ENCODE data around the gene YEATS2. TPM values are rescaled to one million over a fixed set of nuclear protein-coding genes. Genes with fewer than 3 reads are reported as not detected.
A peak's percentile ranks its signal among the peaks of the same experiment; 100 is the strongest.

YEATS2 gene
- total and polyA plus RNA-seq, 4 experiments from 2014 or later, result 1.6 to 26.9 (median 16.6) TPM

DNA sequence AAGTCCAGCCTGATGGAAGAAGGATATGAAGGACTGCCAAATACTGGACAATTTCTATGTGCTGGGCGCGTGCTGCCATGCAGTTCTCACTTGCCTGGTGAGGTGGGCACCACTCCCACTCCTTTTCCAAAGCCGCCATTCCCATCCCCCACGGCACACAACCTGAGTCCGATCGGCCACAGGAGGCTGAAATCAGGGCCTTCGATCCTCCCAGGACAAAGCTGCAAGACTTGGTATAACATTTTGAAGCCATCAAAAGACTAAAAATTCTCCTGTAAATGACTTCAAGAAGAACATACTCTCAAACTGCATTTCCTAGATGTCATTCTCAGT, 130.9 kb downstream of the YEATS2 start:
- H3K4me1 Mint-ChIP-seq, result peaks cover 8 to 16% (median 15%) of the 10 kb centered on the region in 4 donors
- CTCF ChIA-PET (ENCODE audit: partially characterized antibody), result no interaction called here
- intact Hi-C loops (cut with micrococcal nuclease), result no loop called here
- H3K36me3 Mint-ChIP-seq, result peaks cover 19 to 44% of the 10 kb centered on the region in 2 donors
- Histone ChIP-seq H3K36me3 (ENCODE audit: insufficient read depth, low read length) (peaks cover 11% of the 10 kb centered on the region), H3K9me3 (ENCODE audit: control insufficient read depth in 1 of 2, low read length in 2 of 2) (no peaks in the 10 kb centered on the region), H3K27me3 (ENCODE audit: insufficient read depth, low read length) (no peaks in the 10 kb centered on the region), H3K4me1 (ENCODE audit: insufficient read depth, low read length) (peaks cover 13% of the 10 kb centered on the region), H3K27ac (ENCODE audit: low read depth, low read length) (no peak overlapping the region), H3K4me3 (ENCODE audit: low read length in 2 of 2) (no peak overlapping the region)
- H3K27ac Mint-ChIP-seq, result no peak overlapping the region
- H3K9me3 Mint-ChIP-seq, result peaks cover 0 to 5% (median 0%) of the 10 kb centered on the region in 8 donors
- DNase-seq, result no peak
- H3K4me3 Mint-ChIP-seq, result no peak overlapping the region
- peaks cover 0 to 3% of the 10 kb centered on the region in 2 donors for H3K27me3 Mint-ChIP-seq
- POLR2A ChIA-PET (ENCODE audit: partially characterized antibody), result no interaction called here

DNA sequence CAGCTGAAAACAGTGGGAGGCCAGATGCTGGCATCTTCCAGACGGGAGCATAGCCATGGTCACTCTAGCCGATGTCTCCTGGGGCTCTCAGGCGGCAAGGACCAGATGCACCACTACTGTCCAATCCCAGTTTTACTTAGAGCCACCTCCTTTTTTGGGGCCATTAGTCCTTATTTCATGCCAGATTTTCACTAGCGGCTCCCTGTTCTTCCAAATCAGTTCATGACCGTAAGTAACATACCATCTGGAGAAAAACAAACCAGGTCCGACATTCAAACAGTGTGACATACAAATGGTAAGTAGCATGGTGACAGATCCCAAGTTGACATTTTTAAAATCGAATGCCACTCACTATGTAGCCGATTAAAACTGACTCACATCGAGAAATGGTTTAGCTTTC, 131.9 kb downstream of the YEATS2 start:
- H3K9me3 Mint-ChIP-seq, result peaks cover 0 to 2% (median 0%) of the 10 kb centered on the region in 8 donors
- ChIA-PET POLR2A (ENCODE audit: partially characterized antibody) (no interaction called here), CTCF (ENCODE audit: partially characterized antibody) (interaction anchor here (1.3 to 1.5 kb wide), 3 partner anchors 13 to 55 kb away, joined by 4 to 5 read pairs (median 4); partner anchors contain the start of gene PARL)
- intact Hi-C loops (cut with micrococcal nuclease), result no loop called here
- H3K36me3 ChIP-seq (ENCODE audit: insufficient read depth, low read length), result peaks cover 18% of the 10 kb centered on the region
- H3K27ac Mint-ChIP-seq, result no peak overlapping the region
- no peak overlapping the region for H3K27ac ChIP-seq (ENCODE audit: low read depth, low read length)
- H3K4me3 Mint-ChIP-seq, result no peak overlapping the region
- H3K4me1 ChIP-seq (ENCODE audit: insufficient read depth, low read length), result peaks cover 4% of the 10 kb centered on the region
- no peak overlapping the region for H3K4me3 ChIP-seq (ENCODE audit: low read length in 2 of 2)
- peaks cover 2 to 9% (median 8%) of the 10 kb centered on the region in 4 donors for H3K4me1 Mint-ChIP-seq
- DNase-seq, result no peak
- no peaks in the 10 kb centered on the region for H3K9me3 ChIP-seq (ENCODE audit: control insufficient read depth in 1 of 2, low read length in 2 of 2)
- H3K27me3 Mint-ChIP-seq, result no peaks in the 10 kb centered on the region
- H3K36me3 Mint-ChIP-seq, result peaks cover 26 to 52% of the 10 kb centered on the region in 2 donors
- no peaks in the 10 kb centered on the region for H3K27me3 ChIP-seq (ENCODE audit: insufficient read depth, low read length)

DNA sequence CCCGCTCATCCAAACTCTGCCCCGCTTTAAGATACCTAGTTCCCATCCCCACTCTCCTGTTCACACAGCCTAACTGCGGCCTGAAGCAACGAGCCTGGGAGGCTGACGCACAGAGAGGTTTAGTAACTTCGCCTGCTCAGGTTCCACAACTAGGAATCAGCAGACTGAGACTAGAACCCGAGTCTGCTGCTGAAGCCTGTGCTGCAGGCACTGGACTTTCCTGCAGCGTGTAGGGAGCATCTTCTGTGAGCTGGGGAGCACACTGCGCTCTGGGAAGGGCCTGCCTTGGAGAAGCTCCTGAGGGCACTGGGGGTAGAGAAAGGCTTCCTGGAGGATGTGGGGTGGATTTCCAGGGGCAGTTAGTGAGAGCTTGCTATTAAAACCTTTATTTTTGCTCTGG, 132.6 kb downstream of the YEATS2 start:
- Mint-ChIP-seq H3K27me3 (no peaks in the 10 kb centered on the region), H3K27ac (peak overlapping the region in 1 of 7 donors; percentile 54), H3K9me3 (peaks cover 0 to 2% (median 0%) of the 10 kb centered on the region in 8 donors), H3K4me1 (peaks cover 2 to 7% (median 7%) of the 10 kb centered on the region in 4 donors), H3K36me3 (peaks cover 26 to 55% of the 10 kb centered on the region in 2 donors), H3K4me3 (no peak overlapping the region)
- no peak overlapping the region for H3K4me3 ChIP-seq (ENCODE audit: low read length in 2 of 2)
- H3K36me3 ChIP-seq (ENCODE audit: insufficient read depth, low read length), result peaks cover 19% of the 10 kb centered on the region
- no peak overlapping the region for H3K27ac ChIP-seq (ENCODE audit: low read depth, low read length)
- no peak for DNase-seq
- ChIA-PET CTCF (ENCODE audit: partially characterized antibody) (interaction anchor here (1.3 to 1.5 kb wide), 3 partner anchors 14 to 55 kb away, joined by 4 to 5 read pairs (median 4); partner anchors contain the start of gene PARL), POLR2A (ENCODE audit: partially characterized antibody) (no interaction called here)
- no peaks in the 10 kb centered on the region for H3K4me1 ChIP-seq (ENCODE audit: insufficient read depth, low read length)
- intact Hi-C loops (cut with micrococcal nuclease), result no loop called here
- H3K9me3 ChIP-seq (ENCODE audit: control insufficient read depth in 1 of 2, low read length in 2 of 2), result no peaks in the 10 kb centered on the region
- no peaks in the 10 kb centered on the region for H3K27me3 ChIP-seq (ENCODE audit: insufficient read depth, low read length)

DNA sequence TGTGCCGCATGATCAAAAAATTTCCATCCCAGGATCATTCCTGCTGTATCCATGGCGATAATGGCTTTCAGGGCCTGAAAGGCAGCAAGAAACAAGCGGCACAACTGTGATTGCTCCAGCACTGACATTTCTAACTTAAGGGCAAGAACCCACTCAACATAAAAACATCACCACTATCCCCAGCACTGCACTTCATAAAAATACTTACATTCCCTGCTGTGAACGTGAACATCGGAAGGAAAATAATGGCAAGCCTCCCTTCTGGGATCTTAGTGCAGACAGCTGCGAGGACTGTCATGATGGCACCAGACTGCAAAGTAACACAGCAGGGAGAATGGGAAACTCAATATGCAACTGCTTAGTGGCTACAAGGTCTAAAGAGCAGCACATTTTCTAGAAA, 135.9 kb downstream of the YEATS2 start:
- Histone ChIP-seq H3K36me3 (ENCODE audit: insufficient read depth, low read length) (peaks cover 27% of the 10 kb centered on the region), H3K4me1 (ENCODE audit: insufficient read depth, low read length) (no peaks in the 10 kb centered on the region), H3K27me3 (ENCODE audit: insufficient read depth, low read length) (no peaks in the 10 kb centered on the region), H3K4me3 (ENCODE audit: low read length in 2 of 2) (no peak overlapping the region), H3K9me3 (ENCODE audit: control insufficient read depth in 1 of 2, low read length in 2 of 2) (no peaks in the 10 kb centered on the region), H3K27ac (ENCODE audit: low read depth, low read length) (no peak overlapping the region)
- ChIA-PET POLR2A (ENCODE audit: partially characterized antibody) (no interaction called here), CTCF (ENCODE audit: partially characterized antibody) (interaction anchor here (1.2 kb wide), 1 partner anchor 18 kb away, joined by 4 read pairs; no protein-coding TSS in a partner anchor)
- intact Hi-C loops (cut with micrococcal nuclease), result no loop called here
- no peaks in the 10 kb centered on the region for H3K27me3 Mint-ChIP-seq
- no peak overlapping the region for H3K4me3 Mint-ChIP-seq
- H3K4me1 Mint-ChIP-seq, result peaks cover 0 to 5% (median 0%) of the 10 kb centered on the region in 4 donors
- peaks cover 33 to 66% of the 10 kb centered on the region in 2 donors for H3K36me3 Mint-ChIP-seq
- no peaks in the 10 kb centered on the region for H3K9me3 Mint-ChIP-seq
- H3K27ac Mint-ChIP-seq, result peak overlapping the region in 1 of 7 donors; percentile 60
- DNase-seq, result no peak

DNA sequence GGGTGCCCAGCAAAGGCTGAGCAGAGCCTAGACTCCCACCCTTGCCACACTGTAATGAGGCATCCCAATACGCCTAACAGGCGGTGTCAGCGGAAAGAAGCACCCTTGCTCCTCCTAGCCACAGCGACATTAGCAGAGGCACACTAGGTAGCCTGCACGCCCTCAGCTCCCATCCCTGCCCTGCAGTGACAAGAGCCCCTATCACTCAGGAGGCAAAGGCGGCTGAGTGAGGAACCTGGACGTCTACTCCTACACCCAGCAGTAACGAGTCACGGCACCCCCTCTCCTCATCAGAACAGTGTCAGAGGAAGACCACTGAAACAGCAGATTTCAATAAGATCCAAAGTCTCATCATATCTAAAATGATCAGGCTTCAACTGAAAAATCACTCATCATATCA, 139.8 kb downstream of the YEATS2 start:
- no peaks in the 10 kb centered on the region for H3K9me3 Mint-ChIP-seq
- Histone ChIP-seq H3K27ac (ENCODE audit: low read depth, low read length) (no peak overlapping the region), H3K36me3 (ENCODE audit: insufficient read depth, low read length) (peaks cover 50% of the 10 kb centered on the region), H3K27me3 (ENCODE audit: insufficient read depth, low read length) (no peaks in the 10 kb centered on the region), H3K4me3 (ENCODE audit: low read length in 2 of 2) (no peak overlapping the region), H3K9me3 (ENCODE audit: control insufficient read depth in 1 of 2, low read length in 2 of 2) (no peaks in the 10 kb centered on the region), H3K4me1 (ENCODE audit: insufficient read depth, low read length) (no peaks in the 10 kb centered on the region)
- ChIA-PET POLR2A (ENCODE audit: partially characterized antibody) (no interaction called here), CTCF (ENCODE audit: partially characterized antibody) (no interaction called here)
- H3K4me3 Mint-ChIP-seq, result no peak overlapping the region
- peaks cover 37 to 69% of the 10 kb centered on the region in 2 donors for H3K36me3 Mint-ChIP-seq
- H3K27ac Mint-ChIP-seq, result peak overlapping the region in 2 of 7 donors; percentile 58 to 78
- DNase-seq, result no peak
- H3K4me1 Mint-ChIP-seq, result peaks cover 0 to 5% (median 0%) of the 10 kb centered on the region in 4 donors
- H3K27me3 Mint-ChIP-seq, result no peaks in the 10 kb centered on the region
- intact Hi-C loops (cut with micrococcal nuclease), result no loop called here

DNA sequence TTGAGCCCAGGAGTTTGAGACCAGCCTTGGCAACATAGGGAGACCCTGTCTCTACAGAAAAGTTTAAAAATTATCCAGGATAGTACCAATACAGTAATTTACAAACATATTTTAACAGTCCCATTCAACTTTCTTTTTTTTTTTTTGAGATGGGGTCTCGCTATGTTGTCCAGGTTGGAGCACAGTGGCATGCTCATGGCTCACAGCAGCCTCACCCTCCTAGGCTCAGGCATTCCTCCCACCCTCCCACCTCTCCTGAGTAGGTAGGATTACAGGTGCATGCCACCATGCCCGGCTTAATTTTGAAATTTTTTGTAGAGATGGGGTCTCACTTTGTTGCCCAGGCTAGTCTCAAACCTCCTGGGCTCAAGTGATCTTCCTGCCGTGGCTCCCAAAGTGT, 140.3 kb downstream of the YEATS2 start:
- H3K4me1 Mint-ChIP-seq, result peaks cover 0 to 5% (median 0%) of the 10 kb centered on the region in 4 donors
- no peak overlapping the region for H3K4me3 ChIP-seq (ENCODE audit: low read length in 2 of 2)
- CTCF ChIA-PET (ENCODE audit: partially characterized antibody), result no interaction called here
- no peaks in the 10 kb centered on the region for H3K9me3 ChIP-seq (ENCODE audit: control insufficient read depth in 1 of 2, low read length in 2 of 2)
- H3K27ac ChIP-seq (ENCODE audit: low read depth, low read length), result no peak overlapping the region
- peaks cover 33 to 66% of the 10 kb centered on the region in 2 donors for H3K36me3 Mint-ChIP-seq
- DNase-seq, result no peak
- H3K4me1 ChIP-seq (ENCODE audit: insufficient read depth, low read length), result no peaks in the 10 kb centered on the region
- no peaks in the 10 kb centered on the region for H3K9me3 Mint-ChIP-seq
- no peak overlapping the region for H3K4me3 Mint-ChIP-seq
- POLR2A ChIA-PET (ENCODE audit: partially characterized antibody), result no interaction called here
- intact Hi-C loops (cut with micrococcal nuclease), result no loop called here
- no peaks in the 10 kb centered on the region for H3K27me3 ChIP-seq (ENCODE audit: insufficient read depth, low read length)
- H3K27ac Mint-ChIP-seq, result no peak overlapping the region
- peaks cover 46% of the 10 kb centered on the region for H3K36me3 ChIP-seq (ENCODE audit: insufficient read depth, low read length)
- H3K27me3 Mint-ChIP-seq, result no peaks in the 10 kb centered on the region

DNA sequence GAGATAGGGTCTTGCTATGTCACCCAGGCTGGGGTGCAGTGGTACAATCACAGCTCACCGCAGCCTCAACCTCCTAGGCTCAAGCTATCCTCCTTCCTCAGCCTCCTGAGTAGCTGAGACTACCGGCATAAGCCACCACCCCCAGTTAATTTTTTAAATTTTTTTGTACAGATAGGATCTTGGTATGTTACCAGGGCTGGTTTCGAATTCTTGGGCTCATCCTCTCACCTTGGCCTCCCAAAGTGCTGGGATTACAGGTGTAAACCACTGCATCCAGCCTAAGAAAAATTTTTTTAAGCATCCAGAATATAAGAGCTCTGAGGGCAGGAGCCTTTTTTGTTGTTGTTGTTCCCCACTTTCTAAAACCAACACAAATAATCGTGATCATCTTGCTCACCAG, 142.2 kb downstream of the YEATS2 start:
- intact Hi-C loops (cut with micrococcal nuclease), result no loop called here
- H3K27ac ChIP-seq (ENCODE audit: low read depth, low read length), result no peak overlapping the region
- Mint-ChIP-seq H3K27me3 (no peaks in the 10 kb centered on the region), H3K27ac (peak overlapping the region in 1 of 7 donors; percentile 53), H3K4me3 (no peak overlapping the region), H3K9me3 (no peaks in the 10 kb centered on the region), H3K4me1 (peaks cover 0 to 5% (median 0%) of the 10 kb centered on the region in 4 donors), H3K36me3 (peaks cover 27 to 57% of the 10 kb centered on the region in 2 donors)
- DNase-seq, result no peak
- no peak overlapping the region for H3K4me3 ChIP-seq (ENCODE audit: low read length in 2 of 2)
- ChIA-PET POLR2A (ENCODE audit: partially characterized antibody) (no interaction called here), CTCF (ENCODE audit: partially characterized antibody) (no interaction called here)
- no peaks in the 10 kb centered on the region for H3K4me1 ChIP-seq (ENCODE audit: insufficient read depth, low read length)
- H3K36me3 ChIP-seq (ENCODE audit: insufficient read depth, low read length), result peaks cover 44% of the 10 kb centered on the region
- no peaks in the 10 kb centered on the region for H3K27me3 ChIP-seq (ENCODE audit: insufficient read depth, low read length)
- no peaks in the 10 kb centered on the region for H3K9me3 ChIP-seq (ENCODE audit: control insufficient read depth in 1 of 2, low read length in 2 of 2)

DNA sequence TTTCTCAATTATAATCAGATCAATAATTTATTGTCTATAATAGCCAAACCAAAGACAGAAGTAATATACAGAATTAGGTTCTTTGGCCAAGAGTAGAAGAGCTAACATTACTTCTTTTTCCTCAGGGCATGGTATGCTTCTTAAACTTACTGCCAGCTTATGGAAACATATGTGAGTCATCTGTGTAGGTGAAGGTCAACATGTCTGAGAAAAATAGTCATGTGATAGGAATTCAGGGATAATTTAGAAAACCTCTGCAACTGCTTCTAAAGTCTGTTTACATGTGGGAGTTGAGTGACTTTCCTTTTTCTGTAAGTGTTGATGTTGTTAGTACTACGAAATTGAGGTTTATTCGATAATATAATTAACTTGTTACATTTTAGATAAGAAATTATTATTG, 147.0 kb downstream of the YEATS2 start:
- Histone ChIP-seq H3K27ac (ENCODE audit: low read depth, low read length) (no peak overlapping the region), H3K9me3 (ENCODE audit: control insufficient read depth in 1 of 2, low read length in 2 of 2) (no peaks in the 10 kb centered on the region), H3K4me1 (ENCODE audit: insufficient read depth, low read length) (no peaks in the 10 kb centered on the region), H3K4me3 (ENCODE audit: low read length in 2 of 2) (no peak overlapping the region), H3K36me3 (ENCODE audit: insufficient read depth, low read length) (peaks cover 45% of the 10 kb centered on the region), H3K27me3 (ENCODE audit: insufficient read depth, low read length) (no peaks in the 10 kb centered on the region)
- intact Hi-C loops (cut with micrococcal nuclease), result no loop called here
- no peaks in the 10 kb centered on the region for H3K4me1 Mint-ChIP-seq
- no peaks in the 10 kb centered on the region for H3K27me3 Mint-ChIP-seq
- peaks cover 31 to 57% of the 10 kb centered on the region in 2 donors for H3K36me3 Mint-ChIP-seq
- CTCF ChIA-PET (ENCODE audit: partially characterized antibody), result no interaction called here
- peak overlapping the region in 1 of 7 donors; percentile 57 for H3K27ac Mint-ChIP-seq
- DNase-seq, result no peak
- no peaks in the 10 kb centered on the region for H3K9me3 Mint-ChIP-seq
- POLR2A ChIA-PET (ENCODE audit: partially characterized antibody), result no interaction called here
- no peak overlapping the region for H3K4me3 Mint-ChIP-seq
